ENCODE measurements around the gene SLC25A38.

SLC25A38 gene

GRCh38 chr3:39376959-39377634 lies 6.1 kb upstream of the SLC25A38 start:
- DNase-seq (ENCODE audit: low spot score), result no peak

GRCh38 chr3:39378088-39378487 lies 5.1 kb upstream of the SLC25A38 start:
- peak; percentile 73 for DNase-seq (ENCODE audit: low spot score)

GRCh38 chr3:39378957-39379777 lies 4.0 kb upstream of the SLC25A38 start:
- DNase-seq (ENCODE audit: low spot score), result peak; percentile 33

- DNase-seq (ENCODE audit: low spot score), result no peak
These were observed 3.4 kb upstream of the SLC25A38 start for GRCh38 chr3:39379778-39380155.

- DNase-seq (ENCODE audit: low spot score), result no peak
These were observed 1.7 kb upstream of the SLC25A38 start for GRCh38 chr3:39381432-39381831.

- DNase-seq (ENCODE audit: low spot score), result peak; percentile 99
These were observed 903 bp downstream of the SLC25A38 start for GRCh38 chr3:39383881-39384664.

- DNase-seq (ENCODE audit: low spot score), result no peak
These were observed 1.5 kb downstream of the SLC25A38 start for GRCh38 chr3:39384665-39385000.

GRCh38 chr3:39385456-39386090 lies 2.4 kb downstream of the SLC25A38 start:
- no peak for DNase-seq (ENCODE audit: low spot score)

- DNase-seq (ENCODE audit: low spot score), result no peak
These were observed 3.1 kb downstream of the SLC25A38 start for GRCh38 chr3:39386318-39386717.

GRCh38 chr3:39387411-39387975 lies 4.3 kb downstream of the SLC25A38 start:
- DNase-seq (ENCODE audit: low spot score), result no peak

GRCh38 chr3:39388153-39388552 lies 5.0 kb downstream of the SLC25A38 start:
- no peak for DNase-seq (ENCODE audit: low spot score)

- DNase-seq (ENCODE audit: low spot score), result no peak
These were observed 5.6 kb downstream of the SLC25A38 start for GRCh38 chr3:39388741-39389248.

- DNase-seq (ENCODE audit: low spot score), result no peak
These were observed 7.0 kb downstream of the SLC25A38 start for GRCh38 chr3:39390181-39390580.

- no peak for DNase-seq (ENCODE audit: low spot score)
These were observed 13.5 kb downstream of the SLC25A38 start for GRCh38 chr3:39396690-39397089.

GRCh38 chr3:39398700-39399099 lies 15.5 kb downstream of the SLC25A38 start:
- DNase-seq (ENCODE audit: low spot score), result no peak

- no peak for DNase-seq (ENCODE audit: low spot score)
These were observed 18.8 kb downstream of the SLC25A38 start for GRCh38 chr3:39401983-39402382.

- DNase-seq (ENCODE audit: low spot score), result no peak
These were observed 21.9 kb downstream of the SLC25A38 start for GRCh38 chr3:39404943-39405686.

GRCh38 chr3:39405687-39406367 lies 22.7 kb downstream of the SLC25A38 start:
- no peak for DNase-seq (ENCODE audit: low spot score)

- peak; percentile 94 for DNase-seq (ENCODE audit: low spot score)
These were observed 23.4 kb downstream of the SLC25A38 start, which contains the start of gene RPSA for GRCh38 chr3:39406368-39407258. Gene RPSA, plus strand, starts transcription at chr3:39406720. Its CDS starts 934 bp downstream, at chr3:39407654.

Measured in HuH-7 (cell line).